ENCODE measurements around the gene RPS6KC1.

DNA sequence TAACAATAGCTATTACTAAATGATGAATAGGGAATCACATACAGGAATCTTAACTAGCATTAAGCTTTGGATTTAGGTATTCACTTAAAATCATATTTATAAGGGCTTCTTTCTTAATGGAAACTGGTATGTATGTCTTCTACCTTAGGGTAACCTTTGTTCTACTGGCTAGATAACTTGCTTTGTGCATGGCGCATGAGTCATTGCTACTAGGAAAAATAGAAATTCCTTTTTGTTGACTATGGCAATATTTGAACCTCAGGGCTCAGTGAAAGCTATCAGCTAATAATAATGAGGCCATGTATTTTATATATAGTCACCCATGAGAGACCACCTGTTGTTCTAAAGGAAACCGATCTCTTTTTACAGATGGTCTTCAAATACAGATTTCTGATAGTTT lies 72.5 kb downstream of the RPS6KC1 start:
- no peak for TF ChIP-seq ELF1 (tag; IDR thresholded peaks at IDR 0.05)
- TF ChIP-seq NCOR1 (IDR thresholded peaks at IDR 0.05) = no peak
- TF ChIP-seq MXI1 (IDR thresholded peaks at IDR 0.05; ENCODE audit: low read depth, low read length) = no peak
- TF ChIP-seq ZC3H4 (CRISPR knock-in tag; IDR thresholded peaks at IDR 0.05; ENCODE audit: borderline replicate concordance) = no peak
- no peak for TF ChIP-seq ZNF785 (CRISPR knock-in tag; IDR thresholded peaks at IDR 0.05)
- TF ChIP-seq, protein P1, sequence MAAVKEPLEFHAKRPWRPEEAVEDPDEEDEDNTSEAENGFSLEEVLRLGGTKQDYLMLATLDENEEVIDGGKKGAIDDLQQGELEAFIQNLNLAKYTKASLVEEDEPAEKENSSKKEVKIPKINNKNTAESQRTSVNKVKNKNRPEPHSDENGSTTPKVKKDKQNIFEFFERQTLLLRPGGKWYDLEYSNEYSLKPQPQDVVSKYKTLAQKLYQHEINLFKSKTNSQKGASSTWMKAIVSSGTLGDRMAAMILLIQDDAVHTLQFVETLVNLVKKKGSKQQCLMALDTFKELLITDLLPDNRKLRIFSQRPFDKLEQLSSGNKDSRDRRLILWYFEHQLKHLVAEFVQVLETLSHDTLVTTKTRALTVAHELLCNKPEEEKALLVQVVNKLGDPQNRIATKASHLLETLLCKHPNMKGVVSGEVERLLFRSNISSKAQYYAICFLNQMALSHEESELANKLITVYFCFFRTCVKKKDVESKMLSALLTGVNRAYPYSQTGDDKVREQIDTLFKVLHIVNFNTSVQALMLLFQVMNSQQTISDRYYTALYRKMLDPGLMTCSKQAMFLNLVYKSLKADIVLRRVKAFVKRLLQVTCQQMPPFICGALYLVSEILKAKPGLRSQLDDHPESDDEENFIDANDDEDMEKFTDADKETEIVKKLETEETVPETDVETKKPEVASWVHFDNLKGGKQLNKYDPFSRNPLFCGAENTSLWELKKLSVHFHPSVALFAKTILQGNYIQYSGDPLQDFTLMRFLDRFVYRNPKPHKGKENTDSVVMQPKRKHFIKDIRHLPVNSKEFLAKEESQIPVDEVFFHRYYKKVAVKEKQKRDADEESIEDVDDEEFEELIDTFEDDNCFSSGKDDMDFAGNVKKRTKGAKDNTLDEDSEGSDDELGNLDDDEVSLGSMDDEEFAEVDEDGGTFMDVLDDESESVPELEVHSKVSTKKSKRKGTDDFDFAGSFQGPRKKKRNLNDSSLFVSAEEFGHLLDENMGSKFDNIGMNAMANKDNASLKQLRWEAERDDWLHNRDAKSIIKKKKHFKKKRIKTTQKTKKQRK (IDR thresholded peaks at IDR 0.05; ENCODE audit: borderline replicate concordance, low read depth, low read length) = no peak

All from K562 (cell line).